NCI-H2196 treated with DMSO at 0.1 percent for 48 hours (cell line): ENCODE data around the gene FAM174A.

ENCODE experiments used
- DNase-seq: peaks from one replicate; lab custom pipeline; 2025; ENCODE audit not compliant: unreplicated experiment; lab: John Stamatoyannopoulos, UW

The FAM174A gene

GRCh38 chr5:100535060-100536005 is at the start of gene FAM174A:
TSS of gene FAM174A (plus strand) at chr5:100535374. CDS start at chr5:100535531, 157 bp downstream.
- DNase-seq, result peak; percentile 95

- DNase-seq, result no peak
Measured at GRCh38 chr5:100493996-100494395, 41.2 kb upstream of the FAM174A start.

GRCh38 chr5:100496296-100496695 is 38.9 kb upstream of the FAM174A start:
- no peak for DNase-seq

GRCh38 chr5:100502684-100503083 is 32.5 kb upstream of the FAM174A start:
- DNase-seq, result no peak

- DNase-seq, result no peak
Measured at GRCh38 chr5:100505984-100506670, 29.0 kb upstream of the FAM174A start.

GRCh38 chr5:100516285-100516684 is 18.9 kb upstream of the FAM174A start:
- DNase-seq, result no peak

- peak; percentile 98 for DNase-seq
Measured at GRCh38 chr5:100517301-100517974, 17.7 kb upstream of the FAM174A start.

- no peak for DNase-seq
Measured at GRCh38 chr5:100518377-100518776, 16.8 kb upstream of the FAM174A start.

- DNase-seq, result no peak
Measured at GRCh38 chr5:100519075-100519474, 16.1 kb upstream of the FAM174A start.

GRCh38 chr5:100520348-100520747 is 14.8 kb upstream of the FAM174A start:
- no peak for DNase-seq

- no peak for DNase-seq
Measured at GRCh38 chr5:100537946-100538345, 2.8 kb downstream of the FAM174A start.

- no peak for DNase-seq
Measured at GRCh38 chr5:100539519-100539918, 4.3 kb downstream of the FAM174A start.

- no peak for DNase-seq
Measured at GRCh38 chr5:100542086-100542485, 6.9 kb downstream of the FAM174A start.

- no peak for DNase-seq
Measured at GRCh38 chr5:100546001-100546400, 10.8 kb downstream of the FAM174A start.

- DNase-seq, result no peak
Measured at GRCh38 chr5:100550531-100551051, 15.4 kb downstream of the FAM174A start.

GRCh38 chr5:100551183-100551582 is 16.0 kb downstream of the FAM174A start:
- DNase-seq, result no peak

GRCh38 chr5:100553209-100553608 is 18.0 kb downstream of the FAM174A start:
- no peak for DNase-seq

- no peak for DNase-seq
Measured at GRCh38 chr5:100560860-100561259, 25.7 kb downstream of the FAM174A start.

- DNase-seq, result no peak
Measured at GRCh38 chr5:100562821-100563220, 27.6 kb downstream of the FAM174A start.

- DNase-seq, result no peak
Measured at GRCh38 chr5:100566382-100567141, 31.4 kb downstream of the FAM174A start.

- DNase-seq, result no peak
Measured at GRCh38 chr5:100574716-100575115, 39.5 kb downstream of the FAM174A start.
